HG02798 (cell line): ENCODE data around the gene MAML3.

ENCODE experiments used
- ATAC-seq: cut with Tn5 transposase; IDR thresholded peaks from one replicate; pipeline ENCODE4 v1.9.1; 2021; ENCODE audit warnings: mild to moderate bottlenecking; ENCODE audit not compliant: unreplicated experiment, poor library complexity

MAML3 gene

GRCh38 chr4:140049849-140050637 lies 103.9 kb downstream of the MAML3 start:
- no peak for ATAC-seq

GRCh38 chr4:140049024-140049848 lies 104.7 kb downstream of the MAML3 start:
- ATAC-seq = peak; percentile 44

DNA sequence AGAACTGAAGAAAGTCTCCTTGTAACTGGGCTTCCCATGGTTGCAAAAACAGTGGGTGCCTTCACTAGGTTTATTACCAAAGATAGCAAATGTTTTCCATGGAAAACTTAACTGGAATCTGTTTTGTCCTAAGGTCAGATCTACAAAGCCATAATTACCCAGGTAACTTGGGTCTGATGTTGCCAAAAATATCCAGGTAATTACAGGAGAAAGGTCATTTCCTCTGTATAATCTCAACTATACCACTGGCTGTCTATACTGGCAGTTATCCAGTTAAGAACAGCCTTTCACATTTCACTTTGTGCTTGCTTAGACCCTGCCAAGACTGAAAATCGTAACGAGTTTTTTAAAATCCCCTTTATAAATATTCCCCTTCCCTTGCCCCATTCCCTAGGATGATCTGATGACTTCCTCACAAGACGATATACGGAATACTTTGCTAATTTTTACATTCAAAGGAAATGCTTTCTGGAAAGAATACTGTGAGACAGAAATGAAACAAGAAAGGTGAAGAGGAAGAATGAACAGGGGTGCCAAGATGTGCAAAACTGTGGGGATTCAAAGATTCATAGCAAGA lies 105.5 kb downstream of the MAML3 start:
- ATAC-seq = no peak

- ATAC-seq = no peak
Observed at GRCh38 chr4:140047786-140048185, 106.2 kb downstream of the MAML3 start.

DNA sequence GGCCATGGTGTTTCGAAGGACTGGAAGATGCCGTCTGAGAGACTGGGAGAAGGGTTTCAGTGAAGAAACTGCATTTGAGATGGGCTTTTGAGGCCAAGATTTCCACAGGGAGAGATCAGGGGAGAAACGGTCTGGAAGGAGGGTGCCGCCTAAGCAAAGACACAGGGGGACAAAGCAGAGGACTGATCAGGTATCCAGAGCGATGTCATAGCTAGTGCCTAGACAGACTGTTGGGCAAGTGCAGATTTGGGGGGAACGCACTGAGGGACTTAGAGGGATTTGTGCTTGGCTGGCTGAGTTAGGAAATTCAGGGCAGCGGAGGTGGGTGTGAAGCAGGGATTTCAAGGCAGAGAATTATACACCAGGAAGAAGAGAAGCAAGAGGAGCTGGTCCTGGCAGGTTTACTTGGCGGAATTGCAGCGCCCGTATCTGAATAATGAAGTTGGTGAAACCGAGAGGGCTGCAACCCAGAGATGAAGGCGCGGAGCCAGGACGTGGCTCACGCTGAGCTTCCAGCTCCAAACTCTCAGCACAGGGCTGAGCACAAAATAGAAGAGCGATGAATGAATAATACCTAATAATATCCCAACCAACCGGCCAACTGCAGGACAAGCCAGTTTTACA lies 106.9 kb downstream of the MAML3 start:
- ATAC-seq = no peak

DNA sequence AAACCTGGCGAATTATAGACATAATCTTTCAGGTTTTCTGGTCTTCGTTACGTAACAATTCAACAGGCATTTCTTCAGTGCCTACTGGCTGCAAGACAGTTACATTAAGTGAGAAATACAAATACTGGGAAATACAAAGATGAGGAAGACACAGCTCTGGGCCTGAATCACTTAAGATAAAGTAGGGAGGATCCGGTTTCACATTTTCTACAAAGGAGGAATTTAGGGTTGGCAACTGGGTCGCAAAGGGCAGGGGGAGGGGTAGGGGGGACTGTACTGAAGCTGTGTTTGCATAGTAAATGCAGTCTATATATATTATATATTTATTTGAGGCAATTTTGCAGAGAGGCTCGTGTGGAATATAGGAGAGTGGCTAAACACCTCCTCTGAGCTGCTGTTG lies 107.4 kb downstream of the MAML3 start:
- ATAC-seq = no peak

- no peak for ATAC-seq
Observed at GRCh38 chr4:140046016-140046415, 108.0 kb downstream of the MAML3 start.

DNA sequence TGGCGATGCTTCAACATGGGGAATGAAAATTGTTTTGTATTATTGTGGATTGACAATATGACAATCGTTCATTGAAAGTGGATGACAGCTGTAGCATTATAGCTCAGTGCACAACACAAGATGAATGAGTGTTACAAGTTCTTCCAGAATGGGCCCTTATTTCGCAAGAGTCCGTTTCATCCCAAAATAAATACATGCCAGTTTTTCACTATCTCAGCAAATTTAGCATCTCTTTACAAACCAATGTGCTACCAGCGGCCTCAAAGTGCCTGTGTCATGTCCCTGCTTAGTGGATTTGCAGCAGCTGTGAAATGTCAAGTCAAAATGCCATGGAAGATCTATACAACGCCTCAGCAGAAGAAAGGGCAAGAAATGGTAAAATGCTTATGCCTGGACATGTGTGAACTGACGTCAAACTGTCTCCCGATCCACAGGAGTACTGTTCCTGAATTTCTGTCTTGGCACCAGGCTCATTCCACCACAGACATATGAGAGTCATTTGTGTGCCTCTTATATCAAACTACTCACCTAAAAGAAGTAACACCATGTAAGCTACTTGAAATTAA lies 109.6 kb downstream of the MAML3 start:
- no peak for ATAC-seq

DNA sequence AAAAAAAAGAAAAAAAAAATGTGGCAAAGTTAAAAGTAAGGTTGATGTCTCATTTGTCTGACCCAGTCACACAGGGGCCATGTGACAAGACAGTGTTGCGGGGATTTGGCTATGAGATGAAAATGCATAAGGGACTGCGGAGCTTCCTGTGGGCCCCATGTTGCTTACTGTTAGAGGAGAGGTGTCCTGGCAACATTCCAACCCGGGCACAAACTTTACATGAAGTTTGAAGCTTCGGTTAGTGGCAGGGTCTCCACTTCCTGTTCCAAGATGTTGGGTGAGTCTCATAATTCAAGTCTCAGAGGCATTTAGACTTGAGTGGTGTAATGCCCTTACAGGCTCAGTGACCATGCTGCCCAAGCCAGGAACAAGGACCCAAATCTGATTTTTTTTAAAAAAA lies 111.3 kb downstream of the MAML3 start:
- no peak for ATAC-seq

DNA sequence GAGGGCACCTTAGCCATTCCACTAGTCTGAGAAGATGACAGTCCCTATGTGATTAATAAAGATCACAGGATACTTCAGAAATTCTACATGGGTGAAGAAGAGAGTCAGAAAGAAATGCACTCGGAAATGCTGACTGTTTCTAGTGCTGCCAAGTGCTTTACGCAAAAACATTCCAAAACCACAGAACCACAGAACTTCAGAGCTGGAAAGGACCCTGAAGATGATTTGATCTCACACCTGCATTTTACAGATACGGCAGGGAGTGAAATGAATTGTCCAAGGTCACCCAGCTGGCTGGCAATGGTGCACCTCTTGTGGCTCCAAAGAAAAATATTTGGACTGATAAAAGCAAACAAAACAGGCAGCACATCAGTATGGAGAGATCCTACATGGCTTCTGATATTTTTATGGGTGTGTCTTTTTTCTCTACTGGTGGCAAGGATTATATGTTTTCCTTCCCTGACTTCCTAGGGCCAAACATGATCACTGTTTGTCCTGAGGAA lies 115.9 kb downstream of the MAML3 start:
- no peak for ATAC-seq

DNA sequence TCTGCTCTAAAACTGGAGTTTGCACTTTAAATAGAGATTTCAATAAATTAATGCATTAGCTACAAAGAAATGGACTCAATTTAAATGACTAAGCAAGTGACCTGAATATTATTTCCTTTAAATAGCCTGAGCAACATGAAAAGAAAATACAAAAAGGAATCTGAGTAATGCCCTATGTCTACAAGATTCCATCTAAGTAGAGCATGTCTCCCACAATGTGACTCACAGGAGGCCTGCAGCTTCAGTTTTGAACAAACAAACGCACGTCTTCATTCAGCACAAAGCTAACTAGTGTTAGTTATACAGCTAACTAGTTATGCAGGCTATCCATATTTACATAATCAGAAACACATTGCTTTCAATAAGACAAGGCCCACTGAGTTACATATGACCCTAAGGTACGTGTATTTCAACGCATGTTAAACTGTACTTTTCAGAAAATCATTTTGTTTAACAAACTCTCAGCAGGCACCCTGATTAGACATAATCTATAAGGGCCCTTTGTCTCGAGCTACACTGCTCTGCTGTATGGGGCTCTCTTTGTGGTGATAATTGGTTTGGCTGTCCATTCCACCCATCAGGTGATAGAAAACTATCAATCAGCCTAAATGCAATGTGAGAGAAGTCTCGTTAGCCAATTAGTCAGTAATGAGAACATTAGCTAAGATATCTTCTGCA lies 116.5 kb downstream of the MAML3 start:
- no peak for ATAC-seq

DNA sequence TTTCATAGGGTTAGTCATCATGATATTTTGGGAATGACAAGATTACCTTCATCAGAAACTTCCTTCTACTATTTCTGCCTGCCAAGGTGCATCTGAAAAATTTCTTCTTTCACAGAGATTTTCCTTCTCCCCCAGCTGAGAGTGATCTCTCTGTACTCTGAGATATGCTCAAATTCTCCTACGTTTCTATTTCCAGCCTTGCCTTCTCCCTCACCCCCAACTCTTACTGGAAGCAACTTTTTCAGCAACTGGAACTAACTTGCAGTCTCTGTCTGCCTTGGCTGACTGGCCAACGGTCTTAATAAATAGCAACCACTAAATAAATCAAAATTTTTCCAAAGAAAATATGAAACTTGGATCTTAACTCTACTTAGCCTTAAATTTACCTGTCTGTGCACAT lies 122.3 kb downstream of the MAML3 start:
- no peak for ATAC-seq

DNA sequence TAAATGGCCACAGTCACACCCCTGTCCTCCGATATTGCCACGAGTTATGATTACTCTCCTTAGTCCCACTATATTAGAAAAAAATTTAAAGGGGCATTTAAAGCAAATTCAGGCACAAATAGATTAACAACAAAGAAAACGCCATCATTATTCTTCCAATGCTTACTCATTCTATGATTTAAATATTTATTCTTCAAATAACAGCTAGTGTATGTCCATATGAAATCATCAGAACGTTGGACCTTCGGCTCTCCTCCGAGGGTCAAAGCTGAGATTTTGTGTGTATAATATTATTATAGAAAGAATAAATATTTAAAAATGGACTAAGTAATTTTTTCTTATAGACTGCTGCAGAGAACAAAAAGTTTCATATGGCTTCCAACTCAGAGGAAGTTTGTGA lies 122.9 kb downstream of the MAML3 start:
- no peak for ATAC-seq

GRCh38 chr4:140028676-140029517 lies 125.1 kb downstream of the MAML3 start:
- no peak for ATAC-seq

- no peak for ATAC-seq
Observed at GRCh38 chr4:140028101-140028500, 125.9 kb downstream of the MAML3 start.

DNA sequence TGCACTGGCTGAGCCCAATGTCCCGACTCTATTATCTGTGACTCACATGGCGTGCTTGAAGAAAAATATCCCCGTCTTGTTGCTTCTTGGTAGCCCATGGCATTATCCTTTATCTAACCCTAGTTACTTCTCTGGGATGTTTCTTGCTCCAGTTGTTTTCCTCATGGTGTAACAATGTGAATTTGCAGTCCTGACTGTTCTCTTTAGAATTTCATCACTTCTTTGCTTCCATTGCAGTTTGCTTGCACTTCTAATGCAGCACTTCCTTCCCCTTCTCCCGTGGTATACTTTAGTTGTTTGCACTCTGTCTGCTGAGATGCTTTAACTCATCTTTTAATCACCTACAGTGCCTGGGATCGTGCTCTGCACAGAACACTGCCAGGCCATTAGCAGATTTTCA lies 126.9 kb downstream of the MAML3 start:
- ATAC-seq = no peak

GRCh38 chr4:140025470-140025869 lies 128.5 kb downstream of the MAML3 start:
- no peak for ATAC-seq

- ATAC-seq = no peak
Observed at GRCh38 chr4:140020457-140021361, 133.3 kb downstream of the MAML3 start.
